ENCODE measurements around the gene SPPL3.

- TF ChIP-seq CTCF (IDR thresholded peaks at IDR 0.05; ENCODE audit: insufficient read depth, low read length, poor library complexity, severe bottlenecking) (no peak), EZH2phosphoT487 (conservative IDR thresholded peaks at IDR 0.05; ENCODE audit: low read length) (no peak)
Measured at GRCh38 chr12:120725151-120725658, 179.0 kb downstream of the SPPL3 start.
